ENCODE measurements around the gene PDE4C.

Gene PDE4C

GRCh38 chr19:18219911-18220631 is 6.2 kb downstream of the PDE4C start:
- no peak for ATAC-seq
- TF ChIP-seq BACH2 (CRISPR knock-in tag; IDR thresholded peaks at IDR 0.05; ENCODE audit: borderline replicate concordance) (no peak), POU6F1 (CRISPR knock-in tag; IDR thresholded peaks at IDR 0.05; ENCODE audit: borderline replicate concordance, low read depth) (no peak)

GRCh38 chr19:18218600-18218999 is 7.6 kb downstream of the PDE4C start:
- TF ChIP-seq ZNF70 (CRISPR knock-in tag; IDR thresholded peaks at IDR 0.05): no peak
- TF ChIP-seq ZFP3 (CRISPR knock-in tag; IDR thresholded peaks at IDR 0.05): peak; percentile 99
- TF ChIP-seq PATZ1 (CRISPR knock-in tag; IDR thresholded peaks at IDR 0.05; ENCODE audit: borderline replicate concordance): no peak
- ATAC-seq: no peak

GRCh38 chr19:18218159-18218558 is 8.1 kb downstream of the PDE4C start:
- no peak for TF ChIP-seq ZNF565 (CRISPR knock-in tag; conservative IDR thresholded peaks at IDR 0.05; ENCODE audit: low read depth)
- no peak for TF ChIP-seq PATZ1 (CRISPR knock-in tag; IDR thresholded peaks at IDR 0.05; ENCODE audit: borderline replicate concordance)
- TF ChIP-seq ZNF8 (CRISPR knock-in tag; IDR thresholded peaks at IDR 0.05): no peak
- no peak for TF ChIP-seq TCF4 (CRISPR knock-in tag; IDR thresholded peaks at IDR 0.05; ENCODE audit: borderline replicate concordance)
- TF ChIP-seq ZFP3 (CRISPR knock-in tag; IDR thresholded peaks at IDR 0.05): no peak
- TF ChIP-seq CREB5 (CRISPR knock-in tag; IDR thresholded peaks at IDR 0.05; ENCODE audit: low read depth): no peak
- TF ChIP-seq RARB (CRISPR knock-in tag; IDR thresholded peaks at IDR 0.05): no peak
- no peak for TF ChIP-seq GLIS3 (CRISPR knock-in tag; IDR thresholded peaks at IDR 0.05)
- no peak for TF ChIP-seq ISL1 (CRISPR knock-in tag; IDR thresholded peaks at IDR 0.05)
- TF ChIP-seq ARNTL (CRISPR knock-in tag; IDR thresholded peaks at IDR 0.05; ENCODE audit: borderline replicate concordance, low read depth): no peak
- no peak for TF ChIP-seq ZFP30 (CRISPR knock-in tag; IDR thresholded peaks at IDR 0.05)
- no peak for TF ChIP-seq TOX (CRISPR knock-in tag; IDR thresholded peaks at IDR 0.05; ENCODE audit: borderline replicate concordance)
- TF ChIP-seq CSRNP3 (CRISPR knock-in tag; IDR thresholded peaks at IDR 0.05): no peak
- no peak for TF ChIP-seq CSDC2 (CRISPR knock-in tag; IDR thresholded peaks at IDR 0.05)
- TF ChIP-seq ZNF70 (CRISPR knock-in tag; IDR thresholded peaks at IDR 0.05): no peak
- TF ChIP-seq ZC3H10 (CRISPR knock-in tag; IDR thresholded peaks at IDR 0.05): no peak
- no peak for TF ChIP-seq SNAI2 (CRISPR knock-in tag; IDR thresholded peaks at IDR 0.05)
- no peak for ATAC-seq

- no peak for ATAC-seq
- TF ChIP-seq GLIS3 (CRISPR knock-in tag; IDR thresholded peaks at IDR 0.05) (no peak), ZFP3 (CRISPR knock-in tag; IDR thresholded peaks at IDR 0.05) (peak; percentile 97)
These were observed 9.4 kb downstream of the PDE4C start for GRCh38 chr19:18216789-18217188.

All from SK-N-SH treated with all-trans-retinoic acid at 6 μM for 48 hours (cell line).